RCC 7860 (cell line): ENCODE measurements around the gene MRPL52.
A peak's percentile ranks its signal among the peaks of the same experiment; 100 is the strongest.
"Not testable (repeated sequence)": the region's sequence is repeated elsewhere in the genome, so short reads cannot be mapped to it uniquely, and the experiment has no call there.

ENCODE experiments used
- DNase-seq: peaks from one replicate; pipeline ENCODE4 v3.0.0-alpha.2; 2015; ENCODE audit warnings: low spot score
- FAIRE-seq: peaks from 2 replicates; lab custom pipeline; 2012; peaks lifted over from hg19 to GRCh38; lab: Jason Lieb, UNC

Gene MRPL52

GRCh38 chr14:22808388-22809209, 21.1 kb upstream of the MRPL52 start:
- FAIRE-seq (no peak), DNase-seq (no peak)

- FAIRE-seq, result no peak
These were observed 18.0 kb upstream of the MRPL52 start for GRCh38 chr14:22811722-22812121.

GRCh38 chr14:22812744-22813143, 16.9 kb upstream of the MRPL52 start:
- DNase-seq (no peak), FAIRE-seq (no peak)

More at GRCh38 chr14:22811722-22812121, 18.0 kb upstream of the MRPL52 start:
- no peak for DNase-seq

DNA sequence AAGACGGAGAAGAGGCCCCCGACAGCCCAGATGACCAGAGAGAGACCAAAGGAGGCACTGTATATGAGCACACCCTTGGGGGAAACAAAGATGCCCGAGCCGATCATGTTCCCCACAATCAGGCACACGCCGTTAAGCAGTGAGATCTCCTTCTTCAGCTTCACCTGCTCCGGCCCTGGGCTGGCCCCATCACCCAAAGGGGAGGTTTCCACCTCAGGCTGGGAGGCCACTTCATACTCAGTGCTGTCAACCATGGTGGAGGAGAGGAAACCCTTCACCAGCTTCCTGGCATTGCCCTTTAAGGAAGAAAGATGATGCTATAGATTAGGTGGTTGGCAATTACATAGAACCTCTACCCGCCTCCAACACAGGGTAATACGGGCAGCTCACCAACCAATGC, 16.5 kb upstream of the MRPL52 start:
- FAIRE-seq, result no peak
- no peak for DNase-seq

DNA sequence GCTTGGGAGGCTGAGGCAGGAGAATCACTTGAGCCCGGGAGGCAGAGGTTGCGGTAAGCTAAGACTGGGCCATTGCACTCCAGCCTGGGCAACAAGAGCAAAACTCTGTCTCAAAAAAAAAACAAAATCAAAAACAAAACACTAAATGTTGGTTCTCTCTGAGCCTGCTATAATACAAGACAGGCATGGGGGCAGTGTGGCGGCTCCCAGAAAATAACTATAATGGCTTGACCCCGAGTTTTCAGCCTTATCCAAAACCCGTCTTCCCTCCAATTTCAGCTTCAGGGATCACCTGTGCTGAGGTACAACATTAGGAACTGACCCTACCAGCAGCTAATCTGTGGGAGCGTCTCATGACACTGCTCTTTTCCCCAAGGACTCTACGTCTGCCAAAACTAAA, 15.3 kb upstream of the MRPL52 start:
- DNase-seq (no peak), FAIRE-seq (no peak)

DNA sequence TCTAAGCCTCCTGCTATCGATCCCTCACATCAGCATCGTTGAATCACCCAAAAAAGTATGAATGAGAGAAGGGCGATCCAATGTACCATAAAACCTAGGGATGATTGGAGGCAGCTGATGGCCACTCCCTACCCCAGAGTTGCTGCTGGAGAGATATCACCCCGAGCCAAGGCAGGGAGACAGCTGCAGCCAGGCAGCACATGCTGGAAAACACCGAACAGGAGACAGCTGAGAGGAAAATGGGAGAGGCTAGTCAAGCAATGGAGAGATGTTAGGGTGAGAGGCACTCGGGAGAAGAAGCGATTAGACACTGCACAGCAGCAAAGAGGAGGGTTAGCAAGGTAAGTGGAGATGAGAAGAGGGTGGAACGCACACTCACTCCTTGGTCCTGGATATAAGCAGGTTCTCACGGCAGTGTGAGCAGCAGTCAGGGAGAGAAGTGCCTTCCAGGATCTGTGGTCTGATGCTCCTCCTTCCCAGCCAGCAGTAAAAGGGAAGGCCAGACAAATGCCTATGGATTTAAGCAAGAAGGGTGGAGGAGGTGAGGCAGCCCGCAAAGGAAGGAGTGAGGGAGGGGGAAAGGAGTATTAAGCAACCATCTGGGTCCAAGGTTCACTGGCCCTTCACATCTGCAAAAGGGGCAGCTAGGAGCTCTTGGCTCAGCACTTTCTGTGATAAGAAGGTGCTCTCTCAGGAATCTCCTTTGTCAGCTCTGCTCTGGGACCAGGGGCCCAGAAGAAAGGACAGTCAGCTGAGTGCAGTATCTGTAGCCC, 14.6 kb upstream of the MRPL52 start, which contains the start of gene SLC7A7:
Gene SLC7A7 (minus strand): TSS at position 495 of the 773 bp plus-strand sequence. CDS start 2,037 bp downstream, outside the sequence.
- DNase-seq (peak; percentile 64), FAIRE-seq (no peak)

DNA sequence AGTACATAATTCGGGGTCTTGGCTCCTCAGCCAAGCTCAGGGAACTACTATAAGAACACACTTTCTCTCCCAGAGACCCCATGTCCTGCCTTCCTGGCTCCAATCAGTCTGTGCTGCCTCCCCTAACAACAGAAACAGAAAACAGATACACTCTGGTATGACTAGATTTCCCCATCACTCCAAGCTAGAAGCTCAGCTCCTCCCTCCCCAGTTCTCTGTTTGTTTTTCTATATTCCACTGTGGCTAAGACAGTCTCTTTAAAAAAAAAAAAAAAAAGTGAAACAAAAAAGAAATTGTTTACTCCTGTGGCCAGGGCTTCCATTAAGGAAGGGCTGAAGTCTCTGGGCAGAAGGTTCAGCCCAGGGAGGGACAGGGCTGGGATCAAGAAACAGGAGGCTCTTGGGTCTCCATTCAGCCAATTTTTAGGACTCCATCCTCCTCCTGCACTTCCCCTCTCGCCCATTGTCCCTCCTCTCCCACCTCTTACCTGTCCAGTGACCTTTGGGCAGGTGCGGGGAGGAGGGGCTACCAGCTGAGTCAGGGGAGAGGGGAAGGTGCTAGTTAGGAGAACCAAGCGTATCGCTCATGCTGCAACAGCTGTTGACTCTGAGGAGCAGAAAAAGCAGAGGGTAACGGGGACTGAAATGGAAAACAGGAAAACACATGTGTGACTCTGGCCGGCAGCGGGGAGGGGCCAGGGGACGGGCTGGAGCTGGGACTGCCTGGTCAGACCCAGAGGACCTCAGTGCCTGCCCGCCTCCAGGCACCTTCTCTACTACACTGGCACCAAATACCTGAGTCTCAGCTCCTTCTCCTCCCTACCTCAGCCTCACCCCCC, 10.3 kb upstream of the MRPL52 start:
- FAIRE-seq, result no peak
- no peak for DNase-seq

DNA sequence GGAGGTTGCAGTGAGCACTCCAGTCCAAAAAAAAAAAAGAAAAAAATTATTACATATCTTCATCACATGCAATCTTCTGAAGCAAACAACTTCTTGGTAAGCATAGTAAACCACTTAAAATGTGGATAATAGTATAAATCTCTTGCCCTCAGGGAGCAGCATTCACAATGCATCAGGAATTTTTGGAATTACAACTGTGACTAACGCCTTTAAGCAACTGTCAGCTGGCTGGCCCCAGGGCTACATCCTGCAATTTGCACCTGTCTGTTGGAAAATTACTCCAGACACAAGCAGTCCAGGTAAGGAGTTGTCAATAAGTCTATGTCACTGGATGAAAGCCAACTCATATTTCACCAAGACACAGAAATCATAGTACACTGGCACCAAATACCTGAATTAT, 9.0 kb upstream of the MRPL52 start:
- DNase-seq (no peak), FAIRE-seq (no peak)

DNA sequence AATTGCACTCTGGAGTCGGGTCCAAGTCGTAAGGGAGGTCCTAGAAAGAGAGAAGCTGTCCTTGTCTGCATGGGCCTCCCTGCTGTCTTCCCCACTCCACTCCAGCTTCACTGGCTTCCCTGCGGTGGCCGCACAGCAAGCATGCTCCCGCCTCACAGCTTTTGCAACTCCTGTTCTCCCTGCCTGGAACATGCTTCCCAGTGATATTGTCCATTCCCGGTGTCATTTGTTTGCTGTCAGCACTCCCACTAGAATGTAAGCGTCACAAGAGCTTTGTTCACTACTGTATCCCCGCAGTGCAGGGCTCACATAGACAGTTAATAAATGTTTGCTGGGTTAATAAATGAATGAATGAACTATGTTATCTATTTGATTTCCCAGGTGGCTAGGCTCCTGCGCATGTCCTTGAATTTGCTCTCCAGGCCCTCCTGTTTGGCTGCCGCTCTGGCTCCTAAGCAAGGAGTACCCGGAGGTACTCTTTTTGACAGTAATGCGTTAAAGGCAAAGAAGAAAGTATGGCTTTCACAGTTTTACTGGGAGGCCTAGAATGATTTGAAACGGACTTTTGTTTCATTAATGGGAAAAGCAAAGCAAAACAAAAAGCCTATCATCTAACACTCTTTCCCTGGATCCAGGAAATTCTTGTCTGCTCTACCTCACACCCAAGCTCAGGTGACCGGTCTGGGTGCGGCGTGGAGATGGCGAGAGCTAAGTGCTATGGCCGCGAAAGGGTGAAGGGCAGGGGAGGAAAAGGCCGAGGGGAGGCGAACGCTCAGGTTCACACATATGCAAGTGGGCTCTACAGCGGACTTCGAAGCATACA, 8.3 kb upstream of the MRPL52 start:
- peak; percentile 66 for DNase-seq
- FAIRE-seq, result peak; percentile 5

GRCh38 chr14:22822016-22822570, 7.6 kb upstream of the MRPL52 start:
- FAIRE-seq, result no peak
- DNase-seq, result no peak

DNA sequence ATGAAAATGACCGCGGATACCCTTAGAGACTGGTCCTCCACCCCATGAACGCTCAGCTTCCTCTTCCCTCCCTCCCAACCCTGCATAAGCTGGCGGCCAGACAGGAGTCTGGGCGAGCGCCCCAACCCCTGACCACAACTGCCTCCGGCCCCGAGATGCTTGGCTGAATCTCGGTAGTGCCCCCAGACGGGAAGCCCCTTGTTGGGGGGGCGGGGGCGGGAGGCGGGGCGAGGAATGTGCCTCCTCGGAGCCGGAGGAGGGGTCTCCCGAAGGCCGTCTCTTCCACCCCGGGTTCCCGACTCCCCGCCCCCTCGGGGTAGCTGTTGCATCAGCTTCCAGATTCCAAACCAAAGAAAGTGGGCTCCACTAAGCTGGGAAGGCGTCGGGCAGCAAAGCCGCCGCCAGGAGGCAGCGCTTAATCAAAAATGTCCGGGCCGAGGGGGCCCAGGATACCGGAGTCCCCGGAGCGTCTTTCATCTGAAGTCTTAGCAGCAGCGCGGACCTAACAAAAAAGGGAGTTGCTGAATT, 7.1 kb upstream of the MRPL52 start:
- FAIRE-seq (no peak), DNase-seq (peak; percentile 72)

DNA sequence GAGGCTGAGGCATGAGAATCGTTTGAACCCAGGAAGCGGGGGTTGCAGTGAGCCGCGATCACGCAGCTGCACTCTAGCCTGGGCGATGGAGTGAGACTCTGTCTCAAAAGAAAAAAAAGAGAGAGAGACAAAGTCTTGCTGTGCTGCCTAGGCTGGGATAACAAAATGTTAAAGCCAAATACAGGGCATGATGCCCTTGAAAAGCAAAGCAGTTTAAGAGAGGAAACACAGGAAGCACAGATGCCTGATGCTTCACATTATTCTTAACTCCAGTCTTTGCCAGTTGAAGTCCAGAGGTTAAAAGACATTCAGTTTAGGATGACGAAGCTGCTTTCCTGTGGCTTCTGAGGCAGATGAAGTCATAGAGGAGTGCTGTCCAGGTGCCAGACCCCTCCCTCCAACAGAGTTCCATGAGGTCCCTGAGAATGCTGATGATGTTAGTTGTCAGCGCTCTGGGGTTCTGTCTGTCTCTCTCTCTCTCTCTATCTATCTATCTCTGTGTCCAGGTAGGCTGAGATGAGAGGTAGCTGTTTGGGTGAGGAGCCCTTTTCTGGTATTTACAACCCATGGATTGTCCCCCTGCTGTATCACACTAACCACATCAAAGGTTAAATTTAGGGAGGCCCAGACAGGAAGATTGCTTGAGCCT, 4.9 kb upstream of the MRPL52 start:
- DNase-seq (peak; percentile 86), FAIRE-seq (peak; percentile 77)

GRCh38 chr14:22829076-22829660, 519 bp upstream of the MRPL52 start:
- DNase-seq, FAIRE-seq: not testable (repeated sequence)

DNA sequence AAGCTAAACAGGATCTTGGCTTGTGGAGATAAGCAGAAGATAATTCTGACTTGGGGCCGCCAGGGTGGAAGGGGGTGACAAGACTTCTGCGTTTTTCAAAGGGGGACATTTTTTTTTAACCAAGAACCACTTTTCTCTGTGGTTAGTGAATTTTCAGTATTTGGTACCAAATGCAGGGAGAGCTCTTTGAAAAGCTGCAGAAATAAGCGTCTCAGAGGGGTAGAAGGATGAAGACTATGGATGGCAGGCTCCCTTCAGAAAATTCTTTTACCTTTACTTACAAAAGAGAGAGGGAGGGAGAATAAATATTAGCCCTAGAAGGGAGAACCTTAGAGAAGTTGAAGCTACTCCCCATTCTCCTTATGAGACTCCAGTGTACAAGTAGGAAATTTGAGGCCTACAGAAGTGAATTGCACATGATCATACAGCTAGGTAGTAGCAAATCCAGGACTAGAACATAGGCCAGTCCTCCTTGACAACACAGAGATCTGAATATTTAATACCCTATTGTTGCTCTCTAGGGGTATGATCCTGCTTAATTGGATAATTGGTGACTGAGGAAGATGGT, 840 bp downstream of the MRPL52 start:
- FAIRE-seq (no peak), DNase-seq (no peak)

- no peak for DNase-seq
- no peak for FAIRE-seq
These were observed 5.8 kb downstream of the MRPL52 start for GRCh38 chr14:22835505-22835904.

- peak; percentile 44 for DNase-seq
- FAIRE-seq, result peak; percentile 53
These were observed 6.8 kb downstream of the MRPL52 start, which contains the start of gene MMP14 for GRCh38 chr14:22836301-22837113. MMP14 (plus strand) TSS chr14:22836585; CDS start chr14:22836818, 233 bp downstream.

DNA sequence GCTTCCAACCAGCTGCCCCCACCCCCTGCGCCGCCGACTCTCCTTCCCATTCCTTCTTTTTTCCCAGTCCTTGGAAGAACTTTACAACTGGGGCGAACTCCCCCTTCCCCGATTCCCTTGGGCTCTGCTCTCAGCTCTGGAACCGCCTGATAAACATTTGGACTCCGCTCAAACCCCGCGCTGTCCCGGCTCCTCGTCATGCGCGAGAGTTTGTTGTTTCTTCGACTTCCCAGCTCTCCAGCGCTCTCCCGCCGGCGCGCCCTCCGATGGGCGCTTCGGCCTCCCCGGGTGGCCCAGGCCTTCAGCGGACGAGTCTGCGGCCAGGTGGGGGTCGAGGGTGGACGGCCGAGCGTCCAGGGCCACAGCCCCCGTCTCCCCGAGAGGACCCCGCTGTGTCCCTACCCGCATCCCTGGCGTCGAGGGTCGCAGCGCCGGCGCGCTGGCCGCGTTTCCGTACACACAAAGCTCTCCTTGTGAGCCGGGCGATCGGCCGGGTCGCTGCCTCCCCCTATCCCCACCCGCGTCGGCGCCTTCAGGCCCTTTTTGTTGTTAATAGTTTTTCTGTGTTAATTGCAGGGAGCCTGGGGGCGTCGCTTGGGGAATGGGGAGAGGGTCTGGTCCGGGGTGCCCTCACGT, 7.5 kb downstream of the MRPL52 start:
- FAIRE-seq (no peak), DNase-seq (no peak)
